ENCODE measurements around the gene ABHD16A.
A peak's percentile ranks its signal among the peaks of the same experiment; 100 is the strongest.

ABHD16A gene

GRCh38 chr6:31727717-31728671 is 24.9 kb upstream of the ABHD16A start:
- H3K4me3 ChIP-seq (ENCODE audit: low read length): peak overlapping the region; percentile 82
- peak overlapping the region; percentile 97 for H3K27ac ChIP-seq (ENCODE audit: low read depth, low read length)
- peak overlapping the region; percentile 76 for H3K9ac ChIP-seq (ENCODE audit: low read length)
- H3K4me1 ChIP-seq (ENCODE audit: control insufficient read depth, insufficient read depth, low read length): peaks cover 6% of the 10 kb centered on the region
- H3K36me3 ChIP-seq (ENCODE audit: control insufficient read depth, insufficient read depth, low read length): peaks cover 29% of the 10 kb centered on the region
- H3K27me3 ChIP-seq (ENCODE audit: control insufficient read depth, insufficient read depth, low read length): no peaks in the 10 kb centered on the region

- H3K4me1 ChIP-seq (ENCODE audit: control insufficient read depth, insufficient read depth, low read length): peaks cover 6% of the 10 kb centered on the region
- peaks cover 25% of the 10 kb centered on the region for H3K36me3 ChIP-seq (ENCODE audit: control insufficient read depth, insufficient read depth, low read length)
- peak overlapping the region; percentile 3 for H3K27ac ChIP-seq (ENCODE audit: low read depth, low read length)
- no peaks in the 10 kb centered on the region for H3K27me3 ChIP-seq (ENCODE audit: control insufficient read depth, insufficient read depth, low read length)
- peak overlapping the region; percentile 1 for H3K9ac ChIP-seq (ENCODE audit: low read length)
- H3K4me3 ChIP-seq (ENCODE audit: low read length): no peak overlapping the region
These were observed 24.1 kb upstream of the ABHD16A start for GRCh38 chr6:31727034-31727716.

- H3K27ac ChIP-seq (ENCODE audit: low read depth, low read length): no peak overlapping the region
- peaks cover 6% of the 10 kb centered on the region for H3K4me1 ChIP-seq (ENCODE audit: control insufficient read depth, insufficient read depth, low read length)
- peaks cover 17% of the 10 kb centered on the region for H3K36me3 ChIP-seq (ENCODE audit: control insufficient read depth, insufficient read depth, low read length)
- H3K9ac ChIP-seq (ENCODE audit: low read length): no peak overlapping the region
- H3K27me3 ChIP-seq (ENCODE audit: control insufficient read depth, insufficient read depth, low read length): no peaks in the 10 kb centered on the region
- H3K4me3 ChIP-seq (ENCODE audit: low read length): no peak overlapping the region
These were observed 22.6 kb upstream of the ABHD16A start for GRCh38 chr6:31725502-31726350.

GRCh38 chr6:31723980-31724691 is 21.0 kb upstream of the ABHD16A start:
- peaks cover 17% of the 10 kb centered on the region for H3K36me3 ChIP-seq (ENCODE audit: control insufficient read depth, insufficient read depth, low read length)
- H3K4me1 ChIP-seq (ENCODE audit: control insufficient read depth, insufficient read depth, low read length): peaks cover 6% of the 10 kb centered on the region
- no peaks in the 10 kb centered on the region for H3K27me3 ChIP-seq (ENCODE audit: control insufficient read depth, insufficient read depth, low read length)
- H3K4me3 ChIP-seq (ENCODE audit: low read length): no peak overlapping the region
- no peak overlapping the region for H3K9ac ChIP-seq (ENCODE audit: low read length)
- H3K27ac ChIP-seq (ENCODE audit: low read depth, low read length): no peak overlapping the region

- no peak within 1 kb of the TSS for H3K27ac ChIP-seq (ENCODE audit: low read depth, low read length)
- no peak within 1 kb of the TSS for H3K4me3 ChIP-seq (ENCODE audit: low read length)
- H3K4me1 ChIP-seq (ENCODE audit: control insufficient read depth, insufficient read depth, low read length): peaks cover 6% of the 10 kb centered on the region
- H3K27me3 ChIP-seq (ENCODE audit: control insufficient read depth, insufficient read depth, low read length): no peaks in the 10 kb centered on the region
- no peak within 1 kb of the TSS for H3K9ac ChIP-seq (ENCODE audit: low read length)
- H3K36me3 ChIP-seq (ENCODE audit: control insufficient read depth, insufficient read depth, low read length): peaks cover 17% of the 10 kb centered on the region
These were observed 20.3 kb upstream of the ABHD16A start, which contains the start of gene MPIG6B for GRCh38 chr6:31723245-31723979. TSS of gene MPIG6B (plus strand) at chr6:31723373. CDS start at chr6:31723384, 11 bp downstream.

- no peak overlapping the region for H3K4me3 ChIP-seq (ENCODE audit: low read length)
- H3K36me3 ChIP-seq (ENCODE audit: control insufficient read depth, insufficient read depth, low read length): peaks cover 16% of the 10 kb centered on the region
- no peak overlapping the region for H3K9ac ChIP-seq (ENCODE audit: low read length)
- no peaks in the 10 kb centered on the region for H3K4me1 ChIP-seq (ENCODE audit: control insufficient read depth, insufficient read depth, low read length)
- no peaks in the 10 kb centered on the region for H3K27me3 ChIP-seq (ENCODE audit: control insufficient read depth, insufficient read depth, low read length)
- H3K27ac ChIP-seq (ENCODE audit: low read depth, low read length): no peak overlapping the region
These were observed 19.0 kb upstream of the ABHD16A start for GRCh38 chr6:31722173-31722572.

GRCh38 chr6:31721351-31722020 is 18.4 kb upstream of the ABHD16A start, which contains the start of gene LY6G6C:
TSS of gene LY6G6C (minus strand) at chr6:31721746. CDS start at chr6:31721679, 67 bp downstream.
- no peak within 1 kb of the TSS for H3K4me3 ChIP-seq (ENCODE audit: low read length)
- H3K27me3 ChIP-seq (ENCODE audit: control insufficient read depth, insufficient read depth, low read length): no peaks in the 10 kb centered on the region
- H3K4me1 ChIP-seq (ENCODE audit: control insufficient read depth, insufficient read depth, low read length): no peaks in the 10 kb centered on the region
- H3K36me3 ChIP-seq (ENCODE audit: control insufficient read depth, insufficient read depth, low read length): peaks cover 10% of the 10 kb centered on the region
- H3K27ac ChIP-seq (ENCODE audit: low read depth, low read length): no peak within 1 kb of the TSS
- H3K9ac ChIP-seq (ENCODE audit: low read length): no peak within 1 kb of the TSS

GRCh38 chr6:31720196-31720770 is 17.2 kb upstream of the ABHD16A start:
- Histone ChIP-seq H3K36me3 (ENCODE audit: control insufficient read depth, insufficient read depth, low read length) (no peaks in the 10 kb centered on the region), H3K27me3 (ENCODE audit: control insufficient read depth, insufficient read depth, low read length) (no peaks in the 10 kb centered on the region), H3K9ac (ENCODE audit: low read length) (no peak overlapping the region), H3K4me1 (ENCODE audit: control insufficient read depth, insufficient read depth, low read length) (no peaks in the 10 kb centered on the region), H3K4me3 (ENCODE audit: low read length) (no peak overlapping the region), H3K27ac (ENCODE audit: low read depth, low read length) (no peak overlapping the region)

GRCh38 chr6:31719001-31719400 is 15.9 kb upstream of the ABHD16A start:
- Histone ChIP-seq H3K9ac (ENCODE audit: low read length) (no peak overlapping the region), H3K27me3 (ENCODE audit: control insufficient read depth, insufficient read depth, low read length) (no peaks in the 10 kb centered on the region), H3K4me3 (ENCODE audit: low read length) (no peak overlapping the region), H3K36me3 (ENCODE audit: control insufficient read depth, insufficient read depth, low read length) (no peaks in the 10 kb centered on the region), H3K4me1 (ENCODE audit: control insufficient read depth, insufficient read depth, low read length) (no peaks in the 10 kb centered on the region), H3K27ac (ENCODE audit: low read depth, low read length) (no peak overlapping the region)

- H3K4me1 ChIP-seq (ENCODE audit: control insufficient read depth, insufficient read depth, low read length): no peaks in the 10 kb centered on the region
- H3K27me3 ChIP-seq (ENCODE audit: control insufficient read depth, insufficient read depth, low read length): no peaks in the 10 kb centered on the region
- H3K36me3 ChIP-seq (ENCODE audit: control insufficient read depth, insufficient read depth, low read length): no peaks in the 10 kb centered on the region
- H3K9ac ChIP-seq (ENCODE audit: low read length): no peak overlapping the region
- no peak overlapping the region for H3K27ac ChIP-seq (ENCODE audit: low read depth, low read length)
- no peak overlapping the region for H3K4me3 ChIP-seq (ENCODE audit: low read length)
These were observed 15.1 kb upstream of the ABHD16A start for GRCh38 chr6:31718265-31718664.
